HL-60/S4 treated with phorbol 12-myristate 13-acetate at 8.2 ng/mL for 4 days and 3 days (cell line): ENCODE data around the gene SNX27.

ENCODE experiments used
- in situ Hi-C: fragments of 300-500 bp; cut with MboI; formaldehyde crosslinking; loops from 2 replicates; pipeline ENCODE4 v1.15.0; 2022; ENCODE audit warnings: low sequenced_read_pairs

The SNX27 gene

GRCh38 chr1:151611832-151612500, at the start of gene SNX27:
Gene SNX27 (plus strand): TSS chr1:151612050. CDS start chr1:151612202, 152 bp downstream.
- in situ Hi-C loops: no loop called here

GRCh38 chr1:151562661-151563060, 49.2 kb upstream of the SNX27 start:
- in situ Hi-C loops: no loop called here

- in situ Hi-C loops: no loop called here
Observed at GRCh38 chr1:151563376-151563775, 48.5 kb upstream of the SNX27 start.

- in situ Hi-C loops: no loop called here
Observed at GRCh38 chr1:151565502-151566189, 46.2 kb upstream of the SNX27 start.

GRCh38 chr1:151568626-151569088, 43.2 kb upstream of the SNX27 start:
- in situ Hi-C loops: no loop called here

GRCh38 chr1:151570819-151571218, 41.0 kb upstream of the SNX27 start:
- in situ Hi-C loops: no loop called here

GRCh38 chr1:151574575-151575529, 37.0 kb upstream of the SNX27 start:
- in situ Hi-C loops: no loop called here

- in situ Hi-C loops: no loop called here
Observed at GRCh38 chr1:151577173-151577572, 34.7 kb upstream of the SNX27 start.

GRCh38 chr1:151578941-151579340, 32.9 kb upstream of the SNX27 start:
- in situ Hi-C loops: no loop called here

- in situ Hi-C loops: no loop called here
Observed at GRCh38 chr1:151579436-151580225, 32.2 kb upstream of the SNX27 start.

GRCh38 chr1:151581451-151581850, 30.4 kb upstream of the SNX27 start:
- in situ Hi-C loops: no loop called here

GRCh38 chr1:151581921-151582320, 29.9 kb upstream of the SNX27 start:
- in situ Hi-C loops: no loop called here

GRCh38 chr1:151583796-151584195, 28.1 kb upstream of the SNX27 start:
- in situ Hi-C loops: no loop called here

- in situ Hi-C loops: no loop called here
Observed at GRCh38 chr1:151584278-151584677, 27.6 kb upstream of the SNX27 start.

- in situ Hi-C loops: no loop called here
Observed at GRCh38 chr1:151584780-151585179, 27.1 kb upstream of the SNX27 start.

GRCh38 chr1:151585622-151586021, 26.2 kb upstream of the SNX27 start:
- in situ Hi-C loops: no loop called here

- in situ Hi-C loops: no loop called here
Observed at GRCh38 chr1:151590961-151591360, 20.9 kb upstream of the SNX27 start.

- in situ Hi-C loops: no loop called here
Observed at GRCh38 chr1:151593730-151594129, 18.1 kb upstream of the SNX27 start.

- in situ Hi-C loops: no loop called here
Observed at GRCh38 chr1:151594143-151594625, 17.7 kb upstream of the SNX27 start.

- in situ Hi-C loops: no loop called here
Observed at GRCh38 chr1:151596166-151596953, 15.5 kb upstream of the SNX27 start.
